CD4-positive, CD25-positive, alpha-beta regulatory T cell (primary cell): ENCODE results near the gene SLC25A53. TPM values are rescaled to one million over a fixed set of nuclear protein-coding genes. Genes with fewer than 3 reads are reported as not detected.

ENCODE experiments used
- ATAC-seq, 2 donors: fragments of 150-1000 bp; cut with Tn5 transposase; one replicate each; pipeline ENCODE4 v1.10.0; 2021; ENCODE audit warnings: low read depth in 2 of 2, moderate number of reproducible peaks in 2 of 2, moderate library complexity in 1 of 2
- DNase-seq, 3 donors: peaks; one replicate each; pipeline versions ENCODE4 v3.0.0 to v3.0.0-alpha.2; 2012 to 2022; ENCODE audit warnings: mixed read lengths in 1 of 3
- H3K27ac ChIP-seq: one replicate; pipeline ENCODE4 v1.7.0; 2013; ENCODE audit warnings: mild to moderate bottlenecking, low read length; ENCODE audit not compliant: insufficient read depth, poor library complexity, severe bottlenecking
- H3K27me3 ChIP-seq: one replicate; pipeline ENCODE4 v1.7.0; 2013; ENCODE audit warnings: low read length; ENCODE audit not compliant: control insufficient read depth, insufficient read depth
- H3K36me3 ChIP-seq: one replicate; pipeline ENCODE4 v1.7.0; 2013; ENCODE audit warnings: mild to moderate bottlenecking, low read length, moderate library complexity; ENCODE audit not compliant: control insufficient read depth, insufficient read depth
- H3K4me1 ChIP-seq: 2 replicates; pipeline ENCODE4 v1.7.0; 2013; ENCODE audit warnings: mild to moderate bottlenecking, low read length; ENCODE audit not compliant: insufficient read depth, control insufficient read depth, poor library complexity, severe bottlenecking
- H3K4me3 ChIP-seq: one replicate; pipeline ENCODE4 v1.7.0; 2013; ENCODE audit warnings: low read depth, mild to moderate bottlenecking, low read length, moderate library complexity
- H3K9me3 ChIP-seq, 2 experiments: 1 replicate in 1 of 2; 2 replicates in 1 of 2; pipeline ENCODE4 v1.7.0; 2013; ENCODE audit warnings: low read length in 2 of 2, mild to moderate bottlenecking in 1 of 2, moderate library complexity in 1 of 2; ENCODE audit not compliant: control insufficient read depth in 2 of 2
- H3K27ac Mint-ChIP-seq, 3 donors: one replicate each; pipeline ENCODE4 v1.8.0; 2020 to 2022; ENCODE audit warnings: mild to moderate bottlenecking in 3 of 3, mixed read lengths in 3 of 3, moderate library complexity in 2 of 3
- H3K27me3 Mint-ChIP-seq: one replicate; pipeline ENCODE4 v1.8.0; 2022; ENCODE audit warnings: mild to moderate bottlenecking, mixed read lengths
- H3K36me3 Mint-ChIP-seq: one replicate; pipeline ENCODE4 v1.8.0; 2020; ENCODE audit warnings: mixed read lengths
- H3K4me1 Mint-ChIP-seq, 4 donors: one replicate each; pipeline ENCODE4 v1.8.0; 2020 to 2022; ENCODE audit warnings: mixed read lengths in 4 of 4, mild to moderate bottlenecking in 1 of 4
- H3K4me3 Mint-ChIP-seq, 4 donors: one replicate each; pipeline ENCODE4 v1.8.0; 2020 to 2022; ENCODE audit warnings: mild to moderate bottlenecking in 4 of 4, mixed read lengths in 4 of 4, moderate library complexity in 3 of 4
- H3K9me3 Mint-ChIP-seq, 7 donors: one replicate each; pipeline ENCODE4 v1.8.0; 2020 to 2022; ENCODE audit warnings: mixed read lengths in 7 of 7, mild to moderate bottlenecking in 3 of 7, moderate library complexity in 2 of 7
- polyA plus RNA-seq, 4 donors: library from polyadenylated mRNA; unstranded; fragments of 300-500 nt; fragmentation: Illumina TruSeq; gene quantifications; one replicate each; pipeline ENCODE4 v1.2.3, GENCODE V29; 2021
- total RNA-seq: library from RNA; stranded (reverse); gene quantifications from one replicate; pipeline ENCODE4 v1.2.3, GENCODE V29; 2022

The SLC25A53 gene
- total and polyA plus RNA-seq, 5 donors from 2014 or later = 6.6 to 11.9 (median 8.3) TPM

GRCh38 chrX:104183685-104184084 lies 26.9 kb upstream of the SLC25A53 start:
- DNase-seq (no peak), ATAC-seq (no peak)
- H3K27me3 Mint-ChIP-seq = no peaks in the 10 kb centered on the region
- Histone ChIP-seq H3K27ac (no peak overlapping the region), H3K4me3 (no peak overlapping the region), H3K27me3 (no peaks in the 10 kb centered on the region), H3K36me3 (peaks cover 26% of the 10 kb centered on the region), H3K4me1 (no peaks in the 10 kb centered on the region), H3K9me3 (no peaks in the 10 kb centered on the region)
- peak overlapping the region in 1 of 3 donors; percentile 36 for H3K27ac Mint-ChIP-seq
- H3K4me3 Mint-ChIP-seq = no peak overlapping the region
- no peaks in the 10 kb centered on the region for H3K9me3 Mint-ChIP-seq
- H3K4me1 Mint-ChIP-seq = peaks cover 5 to 28% (median 18%) of the 10 kb centered on the region in 4 donors
- H3K36me3 Mint-ChIP-seq = peaks cover 13% of the 10 kb centered on the region

GRCh38 chrX:104173841-104174240 lies 17.0 kb upstream of the SLC25A53 start:
- DNase-seq (no peak), ATAC-seq (no peak)
- Mint-ChIP-seq H3K4me1 (peaks cover 4 to 28% (median 20%) of the 10 kb centered on the region in 4 donors), H3K36me3 (peaks cover 11% of the 10 kb centered on the region), H3K9me3 (no peaks in the 10 kb centered on the region), H3K27ac (no peak overlapping the region), H3K4me3 (no peak overlapping the region), H3K27me3 (no peaks in the 10 kb centered on the region)
- H3K36me3 ChIP-seq = peaks cover 17% of the 10 kb centered on the region
- H3K27ac ChIP-seq = no peak overlapping the region
- no peaks in the 10 kb centered on the region for H3K4me1 ChIP-seq
- H3K9me3 ChIP-seq = no peaks in the 10 kb centered on the region
- no peak overlapping the region for H3K4me3 ChIP-seq
- no peaks in the 10 kb centered on the region for H3K27me3 ChIP-seq

DNA sequence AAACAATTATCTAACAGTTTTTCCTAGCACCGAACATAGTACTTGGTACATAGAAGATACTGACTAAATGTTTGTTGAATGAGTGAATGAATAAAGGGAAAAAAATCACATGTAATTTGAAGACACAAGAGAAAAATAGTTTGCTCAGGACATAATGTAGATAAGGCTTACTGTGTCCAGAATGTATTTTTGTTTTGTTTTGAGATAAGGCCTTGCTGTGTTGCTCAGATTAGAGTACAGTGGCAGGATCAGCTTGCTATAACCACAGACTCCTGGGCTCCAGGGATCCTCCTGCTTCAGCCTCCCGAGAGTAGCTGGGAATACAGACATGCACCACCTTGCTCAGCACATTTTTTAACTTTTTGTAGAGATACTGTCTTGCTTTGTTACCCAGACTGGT lies 16.0 kb upstream of the SLC25A53 start:
- Histone ChIP-seq H3K4me1 (peaks cover 5% of the 10 kb centered on the region), H3K27me3 (no peaks in the 10 kb centered on the region), H3K27ac (no peak overlapping the region), H3K36me3 (peaks cover 12% of the 10 kb centered on the region), H3K4me3 (no peak overlapping the region), H3K9me3 (no peaks in the 10 kb centered on the region)
- no peak for DNase-seq
- no peak for ATAC-seq
- H3K27me3 Mint-ChIP-seq = no peaks in the 10 kb centered on the region
- no peaks in the 10 kb centered on the region for H3K9me3 Mint-ChIP-seq
- no peak overlapping the region for H3K4me3 Mint-ChIP-seq
- H3K27ac Mint-ChIP-seq = no peak overlapping the region
- peaks cover 7% of the 10 kb centered on the region for H3K36me3 Mint-ChIP-seq
- peaks cover 9 to 35% (median 24%) of the 10 kb centered on the region in 4 donors for H3K4me1 Mint-ChIP-seq

DNA sequence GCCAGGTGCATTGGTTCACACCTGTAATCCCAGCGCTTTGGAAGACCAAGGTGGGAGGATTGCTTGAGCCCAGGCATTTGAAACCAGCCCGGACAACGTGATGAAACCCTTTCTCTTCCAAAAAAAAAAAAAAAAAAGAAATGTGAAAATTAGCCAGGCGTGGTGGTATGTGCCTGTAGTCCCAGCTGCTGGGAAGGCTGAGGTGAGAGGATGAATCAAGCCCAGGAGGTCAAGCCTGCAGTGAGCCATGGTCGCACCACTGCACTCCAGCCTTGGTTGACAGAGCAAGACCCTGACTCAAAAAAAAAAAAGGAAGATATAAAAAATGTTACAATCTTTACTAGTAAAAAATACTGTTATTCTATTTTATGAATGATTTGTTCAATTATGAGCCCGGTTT lies 15.3 kb upstream of the SLC25A53 start:
- no peak overlapping the region for H3K27ac ChIP-seq
- peaks cover 3% of the 10 kb centered on the region for H3K36me3 Mint-ChIP-seq
- DNase-seq (no peak), ATAC-seq (no peak)
- H3K27ac Mint-ChIP-seq = no peak overlapping the region
- no peaks in the 10 kb centered on the region for H3K9me3 ChIP-seq
- H3K27me3 Mint-ChIP-seq = no peaks in the 10 kb centered on the region
- no peaks in the 10 kb centered on the region for H3K27me3 ChIP-seq
- peaks cover 12% of the 10 kb centered on the region for H3K4me1 ChIP-seq
- H3K36me3 ChIP-seq = peaks cover 8% of the 10 kb centered on the region
- H3K4me3 ChIP-seq = no peak overlapping the region
- peaks cover 14 to 37% (median 27%) of the 10 kb centered on the region in 4 donors for H3K4me1 Mint-ChIP-seq
- no peaks in the 10 kb centered on the region for H3K9me3 Mint-ChIP-seq
- H3K4me3 Mint-ChIP-seq = no peak overlapping the region

DNA sequence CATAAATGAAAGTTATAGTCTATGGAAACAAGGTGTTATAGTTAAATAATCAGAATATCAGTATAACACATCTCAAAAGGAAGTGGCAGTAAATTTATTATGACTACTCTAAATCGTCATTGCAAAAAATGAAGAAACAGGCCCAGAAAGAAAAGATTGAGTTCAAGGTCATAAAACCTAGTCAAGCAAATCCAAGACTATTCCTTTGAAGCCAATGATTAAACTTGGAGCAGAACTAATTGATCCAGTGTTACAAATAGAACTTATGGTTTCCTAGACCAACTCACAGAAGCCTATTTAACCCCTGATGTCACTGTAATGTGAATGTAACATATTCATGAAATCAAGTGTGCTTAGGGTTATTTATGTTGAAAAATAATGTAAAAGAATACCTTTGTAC lies 11.3 kb upstream of the SLC25A53 start:
- no peak for ATAC-seq
- Histone ChIP-seq H3K9me3 (no peaks in the 10 kb centered on the region), H3K4me3 (peak overlapping the region; percentile 76), H3K27ac (peak overlapping the region; percentile 23), H3K27me3 (no peaks in the 10 kb centered on the region), H3K36me3 (peaks cover 2% of the 10 kb centered on the region), H3K4me1 (peaks cover 14% of the 10 kb centered on the region)
- H3K27ac Mint-ChIP-seq = peak overlapping the region in 1 of 3 donors; percentile 49
- H3K36me3 Mint-ChIP-seq = peaks cover 3% of the 10 kb centered on the region
- H3K4me1 Mint-ChIP-seq = peaks cover 10 to 39% (median 27%) of the 10 kb centered on the region in 4 donors
- DNase-seq = no peak
- H3K9me3 Mint-ChIP-seq = no peaks in the 10 kb centered on the region
- H3K4me3 Mint-ChIP-seq = peak overlapping the region; percentile 77 to 98 (median 90)
- H3K27me3 Mint-ChIP-seq = no peaks in the 10 kb centered on the region

DNA sequence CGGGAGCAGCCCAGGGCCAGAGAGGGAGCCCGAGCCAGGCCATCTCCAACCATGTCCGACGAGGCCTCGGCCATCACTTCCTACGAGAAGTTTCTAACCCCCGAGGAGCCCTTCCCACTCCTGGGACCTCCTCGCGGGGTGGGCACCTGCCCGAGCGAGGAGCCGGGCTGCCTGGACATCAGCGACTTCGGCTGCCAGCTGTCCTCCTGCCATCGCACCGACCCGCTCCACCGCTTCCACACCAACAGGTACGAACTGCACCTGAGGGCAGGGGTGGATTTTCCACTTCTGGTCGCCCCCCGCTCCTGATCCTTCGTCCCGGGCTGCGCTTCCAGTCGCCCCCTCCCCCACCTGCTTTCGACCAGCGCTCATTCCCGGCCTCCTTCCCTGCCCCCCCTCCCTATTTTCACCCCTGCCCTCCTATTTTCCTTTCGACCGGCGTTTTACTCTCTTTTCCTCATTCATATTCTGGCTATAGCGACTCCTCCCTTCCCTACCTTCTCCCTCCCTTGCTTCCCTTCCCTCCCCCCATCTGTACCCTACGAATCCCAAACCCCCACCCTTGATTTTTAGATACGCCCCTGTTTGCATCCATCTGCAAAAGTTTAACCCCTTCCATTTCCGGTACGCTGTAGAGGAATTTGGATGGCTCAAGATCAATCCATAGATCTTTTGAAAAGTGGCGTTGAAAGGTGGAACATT lies 10.1 kb upstream of the SLC25A53 start:
- H3K9me3 Mint-ChIP-seq = no peaks in the 10 kb centered on the region
- peaks cover 3% of the 10 kb centered on the region for H3K36me3 Mint-ChIP-seq
- peak overlapping the region in 2 of 3 donors; percentile 52 to 71 for H3K27ac Mint-ChIP-seq
- Histone ChIP-seq H3K27ac (peak overlapping the region; percentile 71), H3K36me3 (peaks cover 2% of the 10 kb centered on the region), H3K27me3 (no peaks in the 10 kb centered on the region), H3K9me3 (no peaks in the 10 kb centered on the region), H3K4me3 (peak overlapping the region; percentile 76), H3K4me1 (peaks cover 14% of the 10 kb centered on the region)
- DNase-seq (no peak), ATAC-seq (no peak)
- H3K4me1 Mint-ChIP-seq = peaks cover 10 to 39% (median 27%) of the 10 kb centered on the region in 4 donors
- peak overlapping the region; percentile 77 to 98 (median 90) for H3K4me3 Mint-ChIP-seq
- no peaks in the 10 kb centered on the region for H3K27me3 Mint-ChIP-seq

- H3K4me1 Mint-ChIP-seq = peaks cover 10 to 39% (median 27%) of the 10 kb centered on the region in 4 donors
- no peaks in the 10 kb centered on the region for H3K9me3 ChIP-seq
- H3K36me3 ChIP-seq = peaks cover 2% of the 10 kb centered on the region
- peak within 1 kb of the TSS; percentile 76 for H3K4me3 ChIP-seq
- no peaks in the 10 kb centered on the region for H3K9me3 Mint-ChIP-seq
- ATAC-seq = peak; percentile 96 to 99
- peaks cover 3% of the 10 kb centered on the region for H3K36me3 Mint-ChIP-seq
- peak within 1 kb of the TSS; percentile 90 to 98 (median 90) for H3K27ac Mint-ChIP-seq
- peak within 1 kb of the TSS; percentile 71 for H3K27ac ChIP-seq
- no peaks in the 10 kb centered on the region for H3K27me3 Mint-ChIP-seq
- peak; percentile 77 to 86 (median 82) for DNase-seq
- H3K4me1 ChIP-seq = peaks cover 14% of the 10 kb centered on the region
- H3K4me3 Mint-ChIP-seq = peak within 1 kb of the TSS; percentile 88 to 98 (median 90)
- no peaks in the 10 kb centered on the region for H3K27me3 ChIP-seq
Measured at GRCh38 chrX:104165894-104166734, 9.3 kb upstream of the SLC25A53 start, which contains the start of gene FAM199X. Gene FAM199X (plus strand): TSS chrX:104166453. CDS start chrX:104166786, 333 bp downstream.
